AG08396 (cell line): ENCODE results near the gene NOP58.
"Not testable (repeated sequence)": the region's sequence is repeated elsewhere in the genome, so short reads cannot be mapped to it uniquely, and the experiment has no call there.

Source experiments
- DNase-seq: peaks from one replicate; pipeline ENCODE4 v3.0.0; 2012; ENCODE audit warnings: low spot score, mixed read lengths

Gene NOP58

GRCh38 chr2:202306034-202306433 lies 40.5 kb downstream of the NOP58 start:
- no peak for DNase-seq

DNA sequence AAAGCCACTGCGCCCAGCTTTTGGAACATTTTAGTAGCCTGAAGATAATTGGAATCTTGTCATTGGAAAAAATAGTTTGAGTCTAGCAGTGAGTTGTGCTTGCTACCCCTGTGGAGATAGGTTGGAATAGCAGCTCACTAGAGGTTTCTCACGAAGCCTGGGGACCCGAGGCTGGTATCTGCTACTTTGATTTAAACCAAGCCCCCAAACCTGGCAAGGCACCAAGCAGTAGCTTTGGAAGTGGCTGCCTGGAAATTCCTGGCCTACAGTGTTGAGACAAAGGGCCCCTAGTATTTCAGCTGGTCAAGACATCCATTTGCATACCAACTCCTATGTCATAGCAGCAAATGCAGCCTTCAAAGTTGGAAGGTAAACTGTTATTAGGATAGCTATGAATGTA lies 42.1 kb downstream of the NOP58 start:
- DNase-seq = no peak

GRCh38 chr2:202311823-202312388 lies 46.3 kb downstream of the NOP58 start:
- DNase-seq = no peak

DNA sequence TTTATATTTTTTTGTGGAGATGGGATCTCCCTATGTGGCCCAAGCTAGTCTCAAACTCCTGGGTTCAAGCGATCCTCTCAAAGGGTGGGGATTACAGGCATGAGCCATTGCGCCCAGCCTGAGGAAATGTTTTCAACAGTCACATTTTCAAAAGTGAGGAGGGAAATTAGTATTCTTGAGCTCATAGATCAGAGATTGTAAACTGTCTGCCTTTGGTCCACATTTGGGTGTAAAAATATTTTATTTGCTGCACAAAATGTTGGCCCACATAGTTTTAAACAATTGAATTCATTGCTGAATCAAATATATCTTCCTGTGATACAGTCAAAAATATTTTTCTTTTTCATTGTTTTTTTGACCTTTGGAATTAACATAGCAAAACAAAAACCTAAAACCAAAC lies 48.6 kb downstream of the NOP58 start:
- no peak for DNase-seq

DNA sequence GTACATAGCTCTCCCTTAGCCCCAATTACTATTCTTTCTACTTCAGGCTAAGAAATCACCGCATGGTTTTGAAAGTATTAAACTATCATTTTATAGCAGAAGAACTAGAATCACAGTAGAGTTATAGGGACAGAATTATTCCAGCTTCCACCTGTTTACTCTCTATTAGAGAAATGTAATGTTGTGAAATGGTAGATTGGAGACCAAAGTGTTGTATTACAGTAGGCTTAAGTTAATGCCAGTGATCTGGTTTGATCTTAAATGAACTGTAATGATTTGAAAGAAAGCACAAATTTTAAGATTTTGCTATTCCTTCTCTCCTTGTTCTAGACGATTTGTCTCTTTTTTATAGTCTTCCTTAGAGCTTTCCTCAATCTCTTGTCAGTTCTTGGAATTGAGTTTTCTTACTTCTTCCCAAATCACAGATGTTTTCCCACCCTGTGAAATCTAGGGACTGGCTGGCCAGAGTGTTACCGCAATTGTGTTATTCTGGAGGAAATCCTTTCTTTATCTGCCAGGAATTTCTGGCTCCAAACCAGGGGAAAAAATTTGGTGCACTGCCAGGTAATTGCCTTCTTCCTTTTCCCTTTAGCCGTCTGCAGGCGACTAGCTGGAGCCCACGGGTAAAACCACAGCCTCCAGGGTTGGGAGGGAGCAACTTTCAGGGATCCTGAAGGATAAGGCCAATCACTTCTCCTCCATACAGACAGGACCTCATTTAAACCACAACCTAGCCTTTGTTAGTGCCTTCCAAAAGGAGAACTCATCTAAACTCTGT lies 51.7 kb downstream of the NOP58 start:
- peak; percentile 54 for DNase-seq

- not testable (repeated sequence) for DNase-seq
Measured at GRCh38 chr2:202320362-202320761, 54.8 kb downstream of the NOP58 start.

DNA sequence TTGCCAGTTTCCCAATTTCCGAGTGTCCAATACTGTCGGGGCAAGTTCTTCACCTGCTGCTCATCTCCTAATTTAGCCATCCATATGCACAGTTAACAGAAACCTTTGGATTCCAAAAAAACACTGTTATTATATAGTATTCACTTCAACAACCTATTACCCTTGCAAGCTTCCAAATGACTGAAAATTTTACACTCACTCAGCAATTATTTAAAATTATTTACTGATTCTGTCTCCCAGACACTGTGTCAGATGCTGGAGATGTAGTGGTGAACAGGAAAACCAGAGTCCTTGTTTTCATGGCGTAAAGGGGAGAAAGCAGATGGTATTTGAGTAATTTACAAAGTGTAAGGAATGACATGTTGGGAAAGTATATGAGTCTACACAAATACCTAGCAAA lies 56.9 kb downstream of the NOP58 start:
- no peak for DNase-seq

DNA sequence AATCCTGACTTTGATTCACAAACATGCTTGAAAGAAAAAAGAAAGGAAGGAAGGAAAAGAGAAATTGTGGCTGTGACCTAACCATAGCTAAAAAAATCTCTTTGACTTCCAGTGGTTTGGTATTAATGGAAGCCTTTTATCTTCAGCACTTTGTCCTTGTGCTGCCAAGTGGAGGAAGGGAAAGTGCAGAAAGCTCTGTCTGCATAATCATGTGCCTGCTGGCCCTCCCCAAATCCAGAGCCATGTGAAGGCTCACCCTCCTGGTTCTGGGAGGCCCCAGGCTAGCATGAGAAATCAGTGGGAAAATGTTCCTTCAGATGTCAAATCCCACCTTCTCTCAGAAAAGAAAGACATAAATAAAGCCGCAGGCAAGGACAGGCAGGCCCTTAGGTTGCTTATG lies 62.3 kb downstream of the NOP58 start:
- no peak for DNase-seq

DNA sequence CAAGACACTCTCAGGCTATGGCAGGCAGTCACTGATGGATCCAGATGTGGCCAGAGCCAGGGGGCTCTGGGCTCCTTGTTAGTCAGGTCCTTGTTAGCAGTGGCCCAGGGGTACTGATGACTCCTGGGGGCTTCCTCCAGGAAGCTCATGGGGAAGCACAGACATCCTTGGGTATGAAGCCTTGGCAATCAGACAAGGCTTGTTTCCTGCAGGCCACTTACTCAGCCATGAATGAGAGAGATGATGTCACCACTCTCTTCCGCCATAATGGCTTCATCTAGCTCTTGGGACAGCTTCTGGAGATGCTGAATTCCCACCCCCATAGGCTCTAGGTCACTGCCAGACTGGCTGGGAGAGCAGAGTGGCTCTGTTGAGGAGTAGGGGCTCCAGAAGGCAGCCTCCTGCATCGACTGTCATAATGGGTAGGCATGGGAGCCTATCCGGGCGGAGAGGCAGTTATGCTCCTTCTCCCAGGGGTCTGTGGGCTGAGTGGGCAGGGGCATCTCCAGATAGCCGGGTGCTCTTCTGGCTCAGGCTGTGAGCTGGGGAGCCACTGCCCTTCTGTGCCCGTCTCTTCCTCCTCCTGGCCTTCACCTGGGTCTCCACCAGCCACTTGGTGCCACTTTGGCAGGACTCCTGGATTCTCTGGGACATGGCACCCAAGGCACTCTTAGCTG lies 70.4 kb downstream of the NOP58 start:
- DNase-seq = no peak

GRCh38 chr2:202337151-202337550 lies 71.6 kb downstream of the NOP58 start:
- no peak for DNase-seq

- no peak for DNase-seq
Measured at GRCh38 chr2:202337706-202338346, 72.3 kb downstream of the NOP58 start.

DNA sequence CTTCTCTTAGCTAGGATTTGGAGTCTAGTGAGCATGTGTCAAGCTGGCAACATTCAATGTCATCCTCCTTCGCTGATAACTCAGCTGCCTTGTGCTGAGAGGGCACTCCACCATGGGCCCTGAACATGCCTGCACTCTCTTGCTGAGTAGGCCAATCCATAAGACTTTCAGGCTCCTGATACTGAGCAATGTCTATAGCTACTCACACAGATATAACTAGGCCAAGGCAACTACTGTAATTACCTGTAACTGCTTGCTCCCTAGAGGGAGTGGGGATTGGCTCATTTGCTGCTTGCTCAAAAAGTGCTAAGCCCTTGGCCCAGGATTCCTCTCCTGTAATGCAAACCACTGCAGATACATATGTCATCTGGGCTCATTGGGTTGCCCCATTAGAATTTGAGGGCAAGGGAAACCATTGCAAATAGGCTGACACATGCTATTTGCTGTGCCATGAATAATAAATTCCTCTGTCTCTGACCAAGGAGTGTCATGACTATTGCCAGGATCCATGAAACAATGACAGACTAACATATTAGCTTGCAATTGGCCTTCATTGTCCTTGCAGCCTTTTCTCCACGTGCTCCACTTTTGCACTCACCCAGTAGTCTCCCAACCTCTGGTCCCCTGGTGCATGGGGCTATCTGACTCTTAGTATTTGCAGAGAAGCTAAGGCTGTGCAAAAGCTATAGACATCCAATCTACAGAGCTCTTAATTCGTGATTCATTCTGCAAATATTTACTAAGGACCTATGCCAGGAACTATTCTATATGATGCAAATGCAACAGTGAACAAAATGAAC lies 73.7 kb downstream of the NOP58 start:
- DNase-seq = no peak

GRCh38 chr2:202344178-202344577 lies 78.6 kb downstream of the NOP58 start:
- no peak for DNase-seq

DNA sequence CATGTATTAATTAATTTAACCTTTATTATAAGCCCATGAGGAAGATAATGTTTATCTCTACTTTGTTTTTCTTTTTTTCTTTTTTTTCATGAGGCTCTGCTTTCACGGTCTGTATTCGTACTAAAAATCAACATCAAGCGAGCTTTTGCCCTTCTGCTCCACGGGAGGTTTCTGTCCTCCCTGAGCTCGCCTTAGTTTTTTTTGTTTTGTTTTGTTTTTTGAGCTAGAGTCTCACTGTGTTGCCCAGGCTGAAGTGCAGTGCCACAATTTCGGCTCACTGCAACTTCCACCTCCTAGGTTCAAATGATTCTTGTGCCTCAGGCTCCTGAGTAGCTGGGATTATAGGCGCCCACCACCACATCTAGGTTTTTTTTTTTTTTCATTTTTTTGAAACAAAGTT lies 80.6 kb downstream of the NOP58 start:
- no peak for DNase-seq
